Fibroblast of lung (primary cell): Measurements from ENCODE around the gene PCTP.

ENCODE experiments used
- EZH2 ChIP-seq: IDR thresholded peaks from 2 replicates; pipeline ENCODE4 v1.5.1; 2012; ENCODE audit warnings: low read length, control low read depth, mild to moderate bottlenecking; ENCODE audit errors: missing control alignments
- TF ChIP-seq, protein P1 (sequence below), 2 donors: IDR thresholded peaks in 1 of 2; conservative IDR thresholded peaks in 1 of 2; 1 replicate in 1 of 2; 2 replicates in 1 of 2; pipeline ENCODE4 v1.5.1; 2011 to 2012; ENCODE audit warnings: low read length in 2 of 2, control low read depth in 1 of 2, inconsistent platforms in 1 of 2, low read depth in 1 of 2, mild to moderate bottlenecking in 1 of 2

GRCh38 chr17:55757659-55758058 is 6.8 kb downstream of the PCTP start:
- TF ChIP-seq, protein P1, sequence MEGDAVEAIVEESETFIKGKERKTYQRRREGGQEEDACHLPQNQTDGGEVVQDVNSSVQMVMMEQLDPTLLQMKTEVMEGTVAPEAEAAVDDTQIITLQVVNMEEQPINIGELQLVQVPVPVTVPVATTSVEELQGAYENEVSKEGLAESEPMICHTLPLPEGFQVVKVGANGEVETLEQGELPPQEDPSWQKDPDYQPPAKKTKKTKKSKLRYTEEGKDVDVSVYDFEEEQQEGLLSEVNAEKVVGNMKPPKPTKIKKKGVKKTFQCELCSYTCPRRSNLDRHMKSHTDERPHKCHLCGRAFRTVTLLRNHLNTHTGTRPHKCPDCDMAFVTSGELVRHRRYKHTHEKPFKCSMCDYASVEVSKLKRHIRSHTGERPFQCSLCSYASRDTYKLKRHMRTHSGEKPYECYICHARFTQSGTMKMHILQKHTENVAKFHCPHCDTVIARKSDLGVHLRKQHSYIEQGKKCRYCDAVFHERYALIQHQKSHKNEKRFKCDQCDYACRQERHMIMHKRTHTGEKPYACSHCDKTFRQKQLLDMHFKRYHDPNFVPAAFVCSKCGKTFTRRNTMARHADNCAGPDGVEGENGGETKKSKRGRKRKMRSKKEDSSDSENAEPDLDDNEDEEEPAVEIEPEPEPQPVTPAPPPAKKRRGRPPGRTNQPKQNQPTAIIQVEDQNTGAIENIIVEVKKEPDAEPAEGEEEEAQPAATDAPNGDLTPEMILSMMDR (conservative IDR thresholded peaks at IDR 0.05 in 1 of 2, IDR thresholded peaks at IDR 0.05 in 1 of 2; ENCODE audit: low read depth in 1 of 2, low read length in 2 of 2) = no peak
- TF ChIP-seq EZH2 = no peak
